Measurements from ENCODE around the gene PODXL2.
"Not testable (repeated sequence)": the region's sequence is repeated elsewhere in the genome, so short reads cannot be mapped to it uniquely, and the experiment has no call there.

The PODXL2 gene

GRCh38 chr3:127675651-127676391 is 46.8 kb downstream of the PODXL2 start:
- no peak for DNase-seq (ENCODE audit: low read depth in 3 of 3)

GRCh38 chr3:127676456-127676855 is 47.5 kb downstream of the PODXL2 start:
- no peak for DNase-seq (ENCODE audit: low read depth in 3 of 3)

GRCh38 chr3:127676921-127677351 is 48.0 kb downstream of the PODXL2 start:
- DNase-seq (ENCODE audit: low read depth in 3 of 3) = no peak

GRCh38 chr3:127677541-127678314 is 48.7 kb downstream of the PODXL2 start:
- no peak for DNase-seq (ENCODE audit: low read depth in 3 of 3)

DNA sequence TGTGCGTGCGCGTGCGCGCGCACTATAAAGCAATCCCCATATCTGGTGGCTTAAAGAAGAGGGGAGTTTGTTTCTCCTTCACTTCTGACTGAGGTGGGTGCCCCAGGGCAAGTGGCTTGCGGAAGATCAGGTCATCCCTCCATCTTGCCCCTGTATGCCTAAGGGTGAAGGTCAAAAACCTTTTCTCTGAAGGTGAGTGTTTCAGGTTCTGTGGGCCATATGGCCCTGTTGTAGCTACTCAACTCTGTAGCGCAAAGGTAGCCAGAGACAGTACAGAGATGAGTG is 49.3 kb downstream of the PODXL2 start:
- no peak for DNase-seq (ENCODE audit: low read depth in 3 of 3)

DNA sequence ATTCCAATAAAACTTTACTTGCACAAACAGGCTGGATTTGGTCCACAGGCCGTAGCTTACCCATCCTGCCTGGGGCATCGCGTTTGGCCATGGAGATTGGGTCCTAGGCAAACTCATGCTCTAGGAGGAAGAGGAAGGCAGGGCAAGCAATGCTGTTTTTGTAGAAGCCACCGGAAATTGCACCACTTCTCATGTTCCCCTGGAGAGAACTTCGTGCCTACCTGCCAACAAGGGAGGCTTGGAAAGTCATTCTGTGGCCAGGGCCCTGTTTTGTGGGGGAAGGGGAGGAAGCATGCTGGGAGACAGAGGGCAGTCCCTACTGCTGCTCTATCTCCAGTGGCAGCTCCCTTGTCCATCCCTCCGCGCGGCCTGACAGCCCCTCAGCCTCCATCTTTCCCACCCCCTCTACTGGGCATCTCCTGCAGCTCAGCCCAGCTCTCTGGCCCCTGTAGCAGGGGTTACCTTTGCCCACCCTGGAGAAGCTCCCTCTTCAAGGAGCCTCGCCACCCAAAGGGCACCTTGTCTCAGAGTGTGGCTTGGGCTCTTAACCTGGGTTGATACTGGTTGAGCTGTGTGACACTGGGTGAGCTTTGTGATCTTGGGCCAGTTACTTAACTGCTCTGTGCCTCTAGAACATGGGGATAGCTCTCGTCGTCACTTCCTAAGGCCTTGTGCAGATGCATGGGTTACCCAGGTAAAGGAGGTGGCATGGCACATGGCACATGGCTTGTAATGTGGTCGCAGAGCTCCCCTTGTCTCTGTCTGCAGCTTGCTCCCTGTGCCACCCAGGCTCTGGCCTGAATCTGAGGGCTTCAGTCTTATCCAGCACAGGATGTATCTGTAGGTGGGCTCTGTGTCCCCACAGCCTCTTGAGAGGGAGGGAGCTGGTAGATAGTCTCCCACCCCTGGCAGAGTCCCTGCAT is 49.9 kb downstream of the PODXL2 start:
- DNase-seq (ENCODE audit: low read depth in 3 of 3) = no peak

DNA sequence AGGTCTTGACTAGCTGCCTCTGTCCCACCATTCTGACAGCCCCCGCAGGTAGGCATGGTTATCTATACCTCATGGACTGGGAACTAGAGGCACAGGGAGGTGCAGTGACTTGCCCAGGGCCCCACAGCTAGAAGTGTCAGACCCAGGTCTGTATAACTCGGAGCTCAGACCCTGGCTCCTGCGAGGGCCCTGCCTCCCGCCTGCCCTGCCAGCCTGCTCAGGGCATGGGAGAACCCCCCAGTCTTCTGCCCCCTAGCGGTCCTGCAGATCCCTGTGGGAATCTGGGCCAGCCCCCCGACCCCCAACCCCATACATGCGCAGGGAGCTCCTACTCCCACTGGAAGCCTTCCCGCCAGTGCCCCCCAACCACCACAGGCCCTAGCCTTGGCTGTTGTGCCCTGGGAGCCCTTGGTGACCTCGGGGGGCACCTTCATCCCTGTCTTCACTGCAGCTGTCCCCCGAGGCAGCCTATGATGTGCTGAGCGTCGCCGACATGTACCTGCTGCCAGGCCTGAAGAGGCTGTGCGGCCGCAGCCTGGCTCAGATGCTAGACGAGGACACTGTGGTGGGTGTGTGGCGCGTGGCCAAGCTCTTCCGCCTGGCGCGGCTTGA is 50.7 kb downstream of the PODXL2 start:
- no peak for DNase-seq (ENCODE audit: low read depth in 3 of 3)

DNA sequence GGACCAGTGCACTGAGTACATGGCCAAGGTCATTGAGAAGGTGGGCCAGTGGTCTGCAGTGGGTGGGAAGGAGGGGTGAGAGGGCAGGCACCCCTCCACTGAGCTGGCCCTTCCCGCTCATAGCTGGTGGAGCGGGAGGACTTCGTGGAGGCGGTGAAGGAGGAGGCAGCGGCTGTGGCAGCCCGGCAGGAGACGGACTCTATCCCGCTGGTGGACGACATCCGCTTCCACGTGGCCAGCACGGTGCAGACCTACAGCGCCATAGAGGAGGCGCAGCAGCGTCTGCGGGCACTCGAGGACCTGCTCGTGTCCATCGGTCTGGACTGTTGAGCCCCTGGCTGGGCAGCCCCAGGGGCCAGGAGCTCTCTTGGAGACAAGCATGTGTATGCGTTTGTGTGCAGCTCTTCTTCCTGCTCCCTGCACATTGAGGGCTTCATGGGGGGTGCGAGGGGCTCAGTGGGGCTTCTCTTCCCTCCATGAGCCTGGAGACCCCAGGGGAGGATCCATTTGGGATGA is 51.2 kb downstream of the PODXL2 start:
- DNase-seq (ENCODE audit: low read depth in 3 of 3) = no peak

DNA sequence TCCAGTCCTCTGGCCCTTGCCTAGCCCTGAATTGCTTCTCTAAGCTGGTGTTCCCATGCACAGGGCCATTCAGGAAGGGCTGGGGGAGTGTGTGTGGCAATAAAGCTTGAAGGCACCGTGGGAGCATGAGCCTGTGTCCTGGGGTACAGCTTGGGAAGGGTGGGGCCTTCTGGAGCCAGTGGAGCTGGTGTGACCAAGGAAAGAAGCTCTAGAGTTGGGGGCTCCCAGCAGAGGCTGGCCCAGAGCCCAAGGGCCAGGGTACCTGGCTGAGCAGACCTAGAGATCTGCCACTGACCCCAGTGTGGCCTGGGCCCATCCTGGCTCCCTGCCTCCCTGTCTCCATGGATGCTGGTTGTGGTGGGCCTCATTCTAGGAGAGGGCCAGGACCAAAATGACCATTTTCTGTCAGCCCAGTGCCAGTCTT is 51.8 kb downstream of the PODXL2 start:
- no peak for DNase-seq (ENCODE audit: low read depth in 3 of 3)

GRCh38 chr3:127682175-127682554 is 53.2 kb downstream of the PODXL2 start:
- DNase-seq (ENCODE audit: low read depth in 3 of 3) = not testable (repeated sequence)

DNA sequence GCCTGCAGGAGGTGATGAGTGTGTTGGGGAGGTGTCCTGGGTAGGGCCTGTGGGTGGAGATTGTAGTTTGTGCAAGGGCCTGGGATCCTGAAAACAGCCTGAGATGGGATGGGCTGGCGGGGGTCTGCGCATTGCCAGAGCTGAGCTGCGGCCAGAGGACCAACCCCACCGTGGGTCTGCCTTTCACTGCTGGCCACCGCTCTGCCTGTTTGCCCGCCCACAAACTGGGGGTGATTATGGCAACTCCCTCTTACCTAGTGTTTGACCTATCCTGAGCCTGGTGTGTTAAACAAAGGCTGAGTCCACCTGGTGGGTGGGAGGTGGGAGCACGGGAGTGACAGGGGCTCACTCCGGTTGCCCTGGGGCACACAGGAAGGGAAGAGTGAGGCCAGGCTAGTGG is 53.6 kb downstream of the PODXL2 start:
- no peak for DNase-seq (ENCODE audit: low read depth in 3 of 3)

DNA sequence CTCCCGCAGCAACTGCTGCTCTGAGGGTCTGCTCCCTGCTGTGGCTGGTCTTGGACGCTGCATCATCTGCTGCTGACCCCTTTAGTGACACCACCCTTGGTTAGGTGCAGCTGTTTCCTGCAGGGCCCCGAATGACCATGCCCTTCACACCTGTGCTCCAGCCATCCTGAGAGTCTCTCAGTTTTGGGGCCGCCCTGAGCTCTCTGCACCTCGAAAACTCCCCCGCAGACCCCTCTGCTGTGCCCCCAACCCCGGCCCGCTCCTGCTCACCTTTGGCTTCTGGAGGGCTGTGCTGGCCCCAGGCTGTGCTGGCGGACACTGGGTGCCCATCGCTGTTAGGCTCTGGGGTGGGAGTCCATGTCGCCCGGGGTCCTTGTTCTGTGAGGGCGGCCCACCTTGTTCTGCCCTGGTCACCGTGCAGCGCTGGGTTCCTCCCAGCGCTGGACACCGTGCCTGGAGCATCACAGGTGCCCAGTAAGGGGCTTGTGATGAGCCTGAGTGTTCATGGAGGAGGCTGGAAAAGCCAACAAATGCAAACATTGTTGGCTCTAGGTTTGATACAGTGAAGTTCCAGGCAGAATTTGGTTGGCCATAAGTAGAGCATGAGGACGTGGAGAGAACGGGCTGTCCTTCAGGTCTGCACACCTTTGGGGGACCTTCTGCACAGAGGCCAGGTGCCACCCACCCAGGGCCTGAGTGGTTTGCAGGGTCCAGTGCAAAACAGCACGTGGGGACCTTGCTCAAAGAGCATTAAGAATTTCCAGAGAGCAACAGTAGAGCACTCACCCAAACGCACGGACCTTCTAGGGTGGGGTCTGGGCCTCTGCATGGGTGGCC is 56.1 kb downstream of the PODXL2 start:
- DNase-seq (ENCODE audit: low read depth in 3 of 3) = no peak

- no peak for DNase-seq (ENCODE audit: low read depth in 3 of 3)
Observed at GRCh38 chr3:127685708-127686511, 56.9 kb downstream of the PODXL2 start.

GRCh38 chr3:127686512-127686894 is 57.5 kb downstream of the PODXL2 start:
- DNase-seq (ENCODE audit: low read depth in 3 of 3) = no peak

GRCh38 chr3:127687228-127687737 is 58.3 kb downstream of the PODXL2 start:
- DNase-seq (ENCODE audit: low read depth in 3 of 3) = no peak

- no peak for DNase-seq (ENCODE audit: low read depth in 3 of 3)
Observed at GRCh38 chr3:127688022-127688415, 59.0 kb downstream of the PODXL2 start.

GRCh38 chr3:127688416-127689265 is 59.7 kb downstream of the PODXL2 start:
- no peak for DNase-seq (ENCODE audit: low read depth in 3 of 3)

DNA sequence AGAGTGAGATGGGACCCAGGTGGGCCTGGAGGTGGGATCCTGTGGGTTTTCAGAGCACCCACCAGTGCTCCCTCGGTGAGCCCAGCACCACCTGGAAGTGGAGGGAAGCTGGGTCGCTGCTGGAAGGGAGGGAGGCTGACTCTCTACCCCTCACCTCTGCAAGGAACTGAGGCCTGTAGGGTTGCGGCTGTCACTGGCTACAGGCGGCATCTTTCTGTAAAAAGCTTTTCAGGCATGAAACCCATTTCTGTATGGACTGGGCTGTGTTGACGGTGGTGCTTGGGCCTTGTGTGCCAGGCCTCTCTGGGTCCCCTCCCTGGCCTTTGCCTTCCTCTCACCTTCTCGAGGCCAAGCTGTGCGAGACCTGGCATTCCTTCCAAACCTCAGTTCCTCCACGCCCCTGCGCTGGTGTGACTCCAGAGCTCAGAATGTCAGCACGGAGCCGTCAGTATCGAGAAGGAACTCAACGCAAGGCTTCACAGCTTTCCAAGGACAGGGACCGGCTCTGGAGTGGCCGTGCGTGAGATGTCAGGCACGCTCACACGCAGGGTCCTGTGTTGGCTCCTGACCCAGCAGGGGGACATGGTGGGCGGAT is 60.4 kb downstream of the PODXL2 start:
- DNase-seq (ENCODE audit: low read depth in 3 of 3) = no peak
